Activated naive CD4-positive, alpha-beta T cell treated with anti-CD3 and anti-CD28 coated beads, Interleukin-2, amount 10 ng/mL, durations not matched to agents 7 days and 5 days (primary cell): Measurements from ENCODE around the gene IRF2BP1.
"Not testable (repeated sequence)": the region's sequence is repeated elsewhere in the genome, so short reads cannot be mapped to it uniquely, and the experiment has no call there.

Experiments used
- CTCF ChIA-PET: fragments of 350-600 bp; sonication (Branson Sonifier 250); formaldehyde crosslinking; loops from one replicate; lab custom pipeline; 2021; ENCODE audit warnings: antibody characterized with exemption; lab: Charles Lee
- DNase-seq: peaks from one replicate; pipeline ENCODE4 v3.0.0-alpha.2; 2020
- H3K27ac Mint-ChIP-seq: one replicate; pipeline ENCODE4 v1.8.0; 2021; ENCODE audit warnings: mild to moderate bottlenecking, moderate library complexity, mixed read lengths
- H3K27me3 Mint-ChIP-seq: one replicate; pipeline ENCODE4 v1.8.0; 2021; ENCODE audit warnings: mild to moderate bottlenecking, mixed read lengths
- H3K36me3 Mint-ChIP-seq: one replicate; pipeline ENCODE4 v1.8.0; 2021; ENCODE audit warnings: mixed read lengths
- H3K4me1 Mint-ChIP-seq: one replicate; pipeline ENCODE4 v1.8.0; 2021; ENCODE audit warnings: mixed read lengths
- H3K4me3 Mint-ChIP-seq: one replicate; pipeline ENCODE4 v1.8.0; 2021; ENCODE audit warnings: mild to moderate bottlenecking, moderate library complexity, mixed read lengths
- H3K9me3 Mint-ChIP-seq: one replicate; pipeline ENCODE4 v1.8.0; 2021; ENCODE audit warnings: mixed read lengths

IRF2BP1 gene

DNA sequence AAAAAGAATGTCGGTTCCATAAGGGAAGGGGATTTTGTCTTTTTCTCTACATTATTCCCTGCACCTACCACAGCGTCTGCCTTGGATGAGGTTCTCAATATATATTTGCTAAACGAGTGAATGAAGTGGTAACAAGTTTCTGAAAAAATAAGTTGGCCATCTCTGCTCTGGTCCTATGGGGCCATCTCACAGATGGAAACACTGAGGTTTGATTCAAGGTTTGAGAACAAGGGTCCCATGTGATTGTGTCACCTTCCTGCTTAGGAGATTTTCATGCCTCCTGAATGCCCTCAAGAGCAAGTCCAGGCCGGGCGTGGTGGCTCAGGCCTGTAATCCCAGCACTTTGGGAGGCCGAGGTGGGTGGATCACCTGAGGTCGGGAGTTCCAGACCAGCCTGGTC, 13.3 kb upstream of the IRF2BP1 start:
- no peak for DNase-seq
- peaks cover 5% of the 10 kb centered on the region for H3K27me3 Mint-ChIP-seq
- no peak overlapping the region for H3K27ac Mint-ChIP-seq
- peaks cover 31% of the 10 kb centered on the region for H3K4me1 Mint-ChIP-seq
- CTCF ChIA-PET: no interaction called here
- no peak overlapping the region for H3K4me3 Mint-ChIP-seq
- H3K9me3 Mint-ChIP-seq: no peaks in the 10 kb centered on the region
- peaks cover 35% of the 10 kb centered on the region for H3K36me3 Mint-ChIP-seq

DNA sequence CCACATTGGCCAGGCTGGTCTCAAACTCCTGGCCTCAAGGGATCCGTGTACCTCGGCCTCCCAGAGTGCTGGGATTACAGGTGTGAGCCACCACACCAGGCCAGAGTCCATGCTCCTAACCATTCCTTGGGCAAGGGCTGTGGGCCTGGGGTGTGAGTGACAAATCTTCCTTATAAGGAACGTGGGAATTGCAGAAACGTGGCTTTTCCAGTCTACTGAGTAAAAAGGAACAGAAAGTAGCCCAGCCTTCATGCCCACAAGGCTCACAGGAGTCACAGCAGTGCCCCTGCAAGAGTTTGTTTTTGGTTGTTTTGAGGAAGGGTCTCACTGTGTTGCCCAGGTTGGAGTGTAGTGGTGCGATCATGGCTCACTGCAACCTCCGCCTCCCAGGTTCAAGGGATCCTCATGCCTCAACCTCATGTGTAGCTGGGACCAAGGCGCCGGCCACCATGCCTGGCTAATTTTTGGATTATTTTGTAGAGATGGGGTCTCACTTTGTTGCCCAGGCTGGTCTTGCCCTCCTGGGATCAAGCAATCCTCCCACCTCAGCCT, 11.4 kb upstream of the IRF2BP1 start:
- no peak for DNase-seq
- Mint-ChIP-seq H3K27ac (no peak overlapping the region), H3K4me1 (peaks cover 21% of the 10 kb centered on the region), H3K36me3 (peaks cover 35% of the 10 kb centered on the region), H3K27me3 (no peaks in the 10 kb centered on the region), H3K9me3 (no peaks in the 10 kb centered on the region), H3K4me3 (no peak overlapping the region)
- CTCF ChIA-PET: no interaction called here

DNA sequence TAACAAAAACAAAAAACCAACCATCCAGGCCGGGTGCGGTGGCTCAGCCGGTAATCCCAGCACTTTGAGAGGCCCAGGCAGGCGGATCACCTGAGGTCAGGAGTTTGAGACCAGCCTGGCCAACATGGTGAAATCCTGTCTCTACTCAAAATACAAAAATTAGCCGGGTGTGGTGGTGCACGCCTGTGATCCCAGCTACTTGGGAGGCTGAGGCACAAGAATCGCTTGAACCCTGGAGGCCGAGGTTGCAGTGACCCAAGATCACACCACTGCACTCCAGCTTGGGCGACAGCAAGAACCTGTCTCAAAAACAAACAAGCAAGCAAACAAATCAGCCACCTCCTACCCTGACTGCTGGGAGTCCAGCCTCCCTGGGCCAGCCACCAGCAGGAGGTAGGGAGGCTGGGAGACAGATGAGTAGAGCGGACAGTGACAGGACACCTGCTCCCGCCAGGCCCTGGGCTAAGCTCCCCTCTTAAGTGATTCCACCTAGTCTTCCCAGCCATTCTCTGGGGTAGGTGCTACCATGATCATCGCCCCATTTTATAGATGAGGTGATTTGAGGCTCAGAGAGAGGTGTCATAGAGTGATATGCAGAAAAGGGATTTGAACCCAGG, 10.2 kb upstream of the IRF2BP1 start:
- DNase-seq, H3K27ac Mint-ChIP-seq, H3K27me3 Mint-ChIP-seq, H3K4me3 Mint-ChIP-seq, CTCF ChIA-PET, H3K9me3 Mint-ChIP-seq: not testable (repeated sequence)
- Mint-ChIP-seq H3K36me3 (peaks cover 33% of the 10 kb centered on the region), H3K4me1 (peaks cover 16% of the 10 kb centered on the region)

DNA sequence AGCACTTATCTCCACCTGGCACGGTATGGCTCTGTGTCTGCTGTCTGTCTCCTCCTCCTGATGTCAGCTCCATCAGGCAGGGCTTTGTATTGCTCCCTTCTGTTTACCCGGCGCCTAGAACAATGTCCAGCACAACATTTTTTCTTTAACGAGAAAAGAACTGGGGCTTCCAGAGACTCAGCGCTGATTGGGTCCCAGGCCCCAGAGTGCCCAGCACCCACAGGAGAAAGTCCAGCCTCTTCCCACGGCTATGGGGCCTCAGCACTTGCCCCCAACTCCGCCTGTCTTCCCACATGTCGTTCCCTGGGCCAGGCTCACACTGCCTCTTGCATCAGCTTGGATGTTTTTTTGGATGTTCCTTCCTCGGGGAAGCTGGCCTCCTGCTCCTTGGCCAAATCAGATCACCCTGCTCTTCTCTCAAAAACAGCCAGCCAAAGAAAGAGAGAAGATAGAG, 9.6 kb upstream of the IRF2BP1 start:
- Mint-ChIP-seq H3K27ac (no peak overlapping the region), H3K36me3 (peaks cover 28% of the 10 kb centered on the region), H3K9me3 (no peaks in the 10 kb centered on the region), H3K4me3 (no peak overlapping the region), H3K4me1 (peaks cover 11% of the 10 kb centered on the region), H3K27me3 (no peaks in the 10 kb centered on the region)
- DNase-seq: no peak
- CTCF ChIA-PET: interaction anchor here (1.0 kb wide), 1 partner anchor 12 kb away, joined by 4 read pairs; no protein-coding TSS in a partner anchor

DNA sequence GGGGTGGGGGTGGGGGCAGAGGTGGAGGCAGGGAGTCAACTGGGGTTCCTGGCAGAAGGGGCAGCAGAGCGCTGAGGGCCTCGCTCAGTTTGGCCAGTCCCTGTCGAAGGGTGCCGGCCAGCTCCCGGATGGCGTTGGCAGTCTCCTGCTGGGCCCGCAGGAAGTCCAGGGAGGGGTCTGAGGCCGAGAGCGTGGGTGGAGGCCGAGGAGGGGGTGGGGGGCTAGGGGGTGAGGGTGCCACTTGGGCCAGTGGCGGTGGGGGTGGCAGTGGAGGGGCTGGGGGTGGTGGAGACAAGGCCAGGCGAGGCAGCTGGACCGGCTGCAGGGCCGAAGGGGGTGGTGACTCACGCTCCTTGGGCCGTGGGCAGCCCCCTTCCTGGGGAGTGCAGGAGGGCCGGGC, 4.9 kb upstream of the IRF2BP1 start:
- H3K9me3 Mint-ChIP-seq: no peaks in the 10 kb centered on the region
- DNase-seq: no peak
- peaks cover 17% of the 10 kb centered on the region for H3K36me3 Mint-ChIP-seq
- H3K27me3 Mint-ChIP-seq: no peaks in the 10 kb centered on the region
- H3K4me1 Mint-ChIP-seq: peaks cover 16% of the 10 kb centered on the region
- H3K4me3 Mint-ChIP-seq: no peak overlapping the region
- H3K27ac Mint-ChIP-seq: no peak overlapping the region
- CTCF ChIA-PET: no interaction called here

DNA sequence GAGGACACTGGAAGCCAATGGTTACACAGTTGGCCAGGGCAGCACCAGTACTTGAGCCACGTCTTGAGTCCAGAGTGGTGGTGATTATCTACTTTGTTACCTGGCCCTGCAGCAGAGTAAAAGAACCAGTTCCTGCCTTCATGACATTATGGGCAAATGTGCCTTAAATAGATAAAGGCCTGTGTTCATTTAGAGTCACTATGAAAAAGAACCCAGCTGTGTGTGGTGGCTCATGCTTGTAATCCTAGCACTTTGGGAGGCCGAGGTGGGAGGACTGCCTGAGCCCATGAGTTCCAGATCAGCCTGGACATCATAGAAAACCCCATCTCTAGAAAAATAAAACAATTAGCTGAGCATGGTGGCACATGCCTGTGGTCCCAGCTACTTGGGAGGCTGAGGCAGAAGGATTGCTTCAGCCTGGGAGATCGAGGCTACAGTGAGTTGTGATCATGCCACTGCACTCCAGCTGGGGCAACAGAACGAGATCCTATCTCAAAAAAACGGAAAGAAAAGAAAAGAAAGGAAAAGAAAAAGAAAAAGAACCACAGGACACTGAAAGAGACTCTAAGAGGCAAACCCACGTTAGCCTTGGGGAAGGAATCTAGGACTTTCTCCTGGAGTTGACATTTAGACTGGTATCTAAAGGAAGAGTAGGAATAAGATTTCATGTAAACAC, 3.4 kb upstream of the IRF2BP1 start:
- no peak overlapping the region for H3K27ac Mint-ChIP-seq
- CTCF ChIA-PET: interaction anchor here (1.3 kb wide), 1 partner anchor 12 kb away, joined by 3 read pairs; no protein-coding TSS in a partner anchor
- H3K36me3 Mint-ChIP-seq: peaks cover 7% of the 10 kb centered on the region
- DNase-seq: no peak
- no peaks in the 10 kb centered on the region for H3K9me3 Mint-ChIP-seq
- H3K4me3 Mint-ChIP-seq: no peak overlapping the region
- H3K4me1 Mint-ChIP-seq: peaks cover 21% of the 10 kb centered on the region
- no peaks in the 10 kb centered on the region for H3K27me3 Mint-ChIP-seq

DNA sequence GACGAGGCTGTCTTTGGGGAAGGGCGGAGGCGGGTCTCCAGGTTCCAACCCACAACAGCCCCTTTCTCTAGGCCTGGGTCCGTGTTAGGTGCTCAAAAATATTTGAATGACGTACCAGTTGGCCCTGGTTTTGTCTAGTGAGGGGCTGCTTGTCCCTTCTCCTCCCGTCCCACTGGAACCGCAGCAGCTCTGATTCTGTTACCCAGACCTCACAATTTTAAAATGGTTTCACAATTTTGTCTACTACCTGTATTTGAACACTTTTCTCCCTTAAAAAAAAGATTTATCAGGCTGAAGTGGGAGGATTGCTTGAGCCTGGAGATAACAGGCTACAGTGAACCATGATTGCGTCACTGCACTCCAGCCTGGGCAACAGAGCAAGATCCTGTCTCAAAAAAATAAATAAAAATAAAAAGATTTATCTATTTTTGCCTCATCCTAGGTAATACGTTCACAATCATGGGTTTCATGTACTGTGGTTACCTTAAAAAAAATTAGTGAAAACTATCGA, 1.3 kb upstream of the IRF2BP1 start:
- peaks cover 30% of the 10 kb centered on the region for H3K4me1 Mint-ChIP-seq
- peaks cover 10% of the 10 kb centered on the region for H3K36me3 Mint-ChIP-seq

DNA sequence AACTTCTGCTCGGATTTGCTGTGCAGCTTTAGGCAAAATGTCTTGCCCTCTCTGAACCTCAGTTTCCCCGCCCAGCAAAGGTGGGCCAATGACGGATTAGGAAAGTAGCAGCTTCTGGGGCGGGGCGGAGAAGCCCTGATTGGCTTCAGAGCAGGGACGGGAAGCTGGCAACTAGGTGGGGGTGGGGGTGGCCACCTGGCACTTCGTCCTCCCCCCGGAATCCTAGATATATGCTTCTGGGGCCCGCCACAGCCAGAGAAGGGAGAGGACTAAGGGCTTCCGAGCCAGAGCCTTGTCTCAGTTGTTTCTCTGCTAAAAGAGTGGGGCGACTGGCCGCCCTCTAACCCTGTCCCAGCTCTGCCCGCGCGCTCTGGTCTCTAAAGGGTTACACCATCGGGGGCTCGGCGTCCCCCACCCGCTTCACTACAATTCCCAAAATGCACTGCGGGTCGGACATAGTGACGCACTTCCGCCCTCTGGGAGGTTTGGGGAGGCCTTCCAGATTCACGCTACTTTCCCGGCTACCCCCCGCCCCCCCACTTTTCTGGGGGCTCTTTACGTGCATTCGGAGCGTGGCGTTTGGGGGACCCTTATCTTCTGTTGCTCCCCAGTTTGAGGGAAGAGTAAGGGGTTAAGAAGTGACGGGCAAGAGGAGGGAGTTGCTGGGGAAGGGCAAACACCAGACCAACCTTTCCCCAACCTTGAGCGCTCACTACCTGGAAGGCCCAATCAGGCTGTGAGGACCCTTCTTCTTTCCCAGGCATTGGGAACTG, 672 bp upstream of the IRF2BP1 start:
- Mint-ChIP-seq H3K9me3 (no peaks in the 10 kb centered on the region), H3K4me3 (peak overlapping the region; percentile 90), H3K36me3 (peaks cover 10% of the 10 kb centered on the region), H3K27me3 (peaks cover 4% of the 10 kb centered on the region), H3K4me1 (peaks cover 34% of the 10 kb centered on the region), H3K27ac (peak overlapping the region; percentile 96)
- peak; percentile 97 for DNase-seq
- CTCF ChIA-PET: interaction anchor here (0.7 to 5.3 kb wide), 7 partner anchors 8 to 123 kb away, joined by 3 to 58 read pairs (median 5); partner anchors contain the start of genes FOXA3, MYPOP, SIX5 and SYMPK

More for the DNA sequence above, 1.3 kb upstream of the IRF2BP1 start:
- Mint-ChIP-seq H3K27me3 (no peaks in the 10 kb centered on the region), H3K4me3 (peak overlapping the region; percentile 90), H3K9me3 (no peaks in the 10 kb centered on the region), H3K27ac (peak overlapping the region; percentile 96)
- no peak for DNase-seq
- CTCF ChIA-PET: interaction anchor here (0.7 kb wide), 1 partner anchor 7 kb away, joined by 3 read pairs; no protein-coding TSS in a partner anchor

DNA sequence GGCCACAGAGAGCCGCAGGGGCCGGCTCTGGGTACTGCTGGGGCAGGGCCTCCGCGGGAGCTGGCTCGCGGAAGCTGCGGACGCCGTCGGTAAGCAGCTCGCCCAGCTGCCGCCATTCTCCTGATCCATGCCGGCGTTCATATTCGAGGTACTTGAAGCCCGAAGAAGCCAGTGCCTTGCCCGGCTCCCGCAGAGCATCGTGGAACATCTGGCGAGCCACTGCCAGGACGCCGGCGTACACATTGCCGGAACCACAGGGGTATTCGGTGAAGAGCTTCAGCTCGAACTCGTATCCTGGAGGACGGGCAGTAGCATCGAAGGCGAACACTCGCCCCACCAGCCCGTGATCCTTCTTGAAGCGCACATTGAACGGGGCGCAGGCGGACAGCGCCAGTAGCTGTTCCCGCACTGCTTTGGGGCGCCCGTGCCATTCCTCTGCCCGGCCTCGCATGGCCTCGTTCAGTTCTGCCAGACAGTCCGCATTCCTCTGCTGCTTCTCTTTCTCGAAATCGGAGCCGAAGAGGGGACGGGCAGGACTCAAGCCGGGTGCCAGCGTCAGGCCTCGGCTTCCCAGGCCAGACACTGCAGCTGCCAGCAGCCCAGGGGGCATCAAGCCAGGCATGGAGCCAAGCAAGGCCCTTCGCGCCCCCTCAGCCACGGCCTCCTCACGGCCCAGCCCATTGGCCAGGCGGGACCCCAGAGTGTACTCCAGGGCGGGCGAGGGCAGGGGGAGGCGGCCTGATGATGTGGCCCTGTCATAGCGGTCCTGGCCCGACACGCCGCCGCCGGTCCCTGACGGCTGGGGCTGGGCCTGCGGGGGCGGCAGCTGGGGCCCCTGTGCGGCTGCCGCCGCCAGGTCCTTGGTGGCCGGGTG, 1.0 kb downstream of the IRF2BP1 start:
- Mint-ChIP-seq H3K4me3 (peak overlapping the region; percentile 56), H3K36me3 (peaks cover 6% of the 10 kb centered on the region), H3K4me1 (peaks cover 40% of the 10 kb centered on the region), H3K9me3 (no peaks in the 10 kb centered on the region), H3K27ac (no peak overlapping the region), H3K27me3 (peaks cover 14% of the 10 kb centered on the region)
- peak; percentile 40 for DNase-seq
- CTCF ChIA-PET: interaction anchor here (1.1 to 5.3 kb wide), 6 partner anchors 16 to 125 kb away, joined by 3 to 58 read pairs (median 5); partner anchors contain the start of genes FOXA3, SIX5 and SYMPK

DNA sequence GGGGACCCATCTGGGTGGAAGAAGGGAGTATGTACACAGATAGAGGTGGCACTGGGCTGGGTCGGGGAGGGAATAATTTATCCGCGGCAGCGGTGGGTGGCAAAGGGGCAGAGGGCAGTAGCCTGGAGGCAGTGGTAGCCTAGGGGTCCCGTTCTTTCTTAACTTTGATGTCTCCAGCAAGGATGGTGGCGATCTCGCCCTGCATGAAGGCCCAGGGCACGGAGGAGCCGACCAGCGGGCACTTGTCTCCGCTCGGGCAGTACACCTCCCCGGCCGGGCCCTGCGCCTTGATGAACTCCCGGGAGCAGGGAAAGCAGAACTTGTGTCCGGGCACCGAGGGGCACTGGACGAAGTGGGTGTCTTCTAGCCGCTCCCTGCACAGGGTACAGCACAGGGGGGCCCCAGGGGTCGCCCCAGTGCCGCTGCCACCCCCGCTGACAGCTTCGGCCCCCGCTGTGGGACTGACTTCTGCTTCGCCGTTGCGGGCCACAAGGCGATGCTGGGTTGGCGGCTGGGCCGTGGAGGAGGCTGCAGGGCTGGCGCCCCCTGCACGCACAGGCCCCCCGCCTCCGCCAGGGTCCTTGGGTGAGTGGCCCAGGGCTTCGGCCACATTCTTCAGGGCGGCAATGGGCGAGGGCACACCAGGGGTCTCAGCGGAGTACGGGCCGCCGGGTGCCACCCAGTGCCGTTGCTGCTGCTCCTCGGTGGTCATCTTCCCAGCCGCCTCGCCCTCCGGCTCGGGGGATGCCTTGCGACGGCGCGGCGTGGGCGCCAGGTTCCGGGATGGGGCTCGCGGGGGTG, 1.9 kb downstream of the IRF2BP1 start:
- peak overlapping the region; percentile 65 for H3K27ac Mint-ChIP-seq

DNA sequence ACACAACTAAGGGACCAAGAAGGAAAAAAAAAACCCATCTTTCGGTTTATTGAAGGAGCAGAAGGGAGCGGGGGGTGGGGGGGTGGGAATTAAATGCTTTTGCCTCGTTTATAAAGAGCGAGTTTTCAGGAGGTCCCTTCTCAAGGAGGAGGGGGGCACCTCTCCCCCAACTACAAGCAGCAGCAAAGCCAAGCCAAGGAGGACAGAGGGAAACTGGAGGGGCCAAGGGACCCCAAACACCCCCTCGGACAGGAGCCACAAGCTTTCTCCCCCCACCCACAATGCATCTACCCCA, 2.4 kb downstream of the IRF2BP1 start:
- CTCF ChIA-PET: interaction anchor here (1.1 to 5.3 kb wide), 4 partner anchors 17 to 114 kb away, joined by 3 to 58 read pairs (median 14); partner anchors contain the start of genes FOXA3, SIX5 and SYMPK

More for the DNA sequence above, 1.9 kb downstream of the IRF2BP1 start:
- DNase-seq: no peak
- CTCF ChIA-PET: interaction anchor here (1.1 to 5.3 kb wide), 3 partner anchors 17 to 114 kb away, joined by 3 to 58 read pairs (median 22); partner anchors contain the start of genes FOXA3, SIX5 and SYMPK
- peaks cover 40% of the 10 kb centered on the region for H3K4me1 Mint-ChIP-seq
- H3K36me3 Mint-ChIP-seq: peaks cover 4% of the 10 kb centered on the region
- peaks cover 14% of the 10 kb centered on the region for H3K27me3 Mint-ChIP-seq
- no peaks in the 10 kb centered on the region for H3K9me3 Mint-ChIP-seq
- peak overlapping the region; percentile 65 for H3K4me3 Mint-ChIP-seq

More for the DNA sequence above, 2.4 kb downstream of the IRF2BP1 start:
- H3K9me3 Mint-ChIP-seq: no peaks in the 10 kb centered on the region
- peaks cover 41% of the 10 kb centered on the region for H3K4me1 Mint-ChIP-seq
- H3K27me3 Mint-ChIP-seq: peaks cover 17% of the 10 kb centered on the region
- peak overlapping the region; percentile 65 for H3K4me3 Mint-ChIP-seq
- DNase-seq: no peak
- peak overlapping the region; percentile 43 for H3K27ac Mint-ChIP-seq
- H3K36me3 Mint-ChIP-seq: peaks cover 4% of the 10 kb centered on the region
